Measurements from ENCODE around the gene XXYLT1.

XXYLT1 gene

GRCh38 chr3:195057716-195058115 is 213.2 kb downstream of the XXYLT1 start:
- TF ChIP-seq RARB (CRISPR knock-in tag; IDR thresholded peaks at IDR 0.05) = no peak
- TF ChIP-seq TSHZ2 (CRISPR knock-in tag; IDR thresholded peaks at IDR 0.05) = no peak
- no peak for TF ChIP-seq ZNF565 (CRISPR knock-in tag; conservative IDR thresholded peaks at IDR 0.05; ENCODE audit: low read depth)
- TF ChIP-seq ZNF8 (CRISPR knock-in tag; IDR thresholded peaks at IDR 0.05) = no peak
- no peak for TF ChIP-seq OSR1 (CRISPR knock-in tag; IDR thresholded peaks at IDR 0.05)
- no peak for TF ChIP-seq ZFP3 (CRISPR knock-in tag; IDR thresholded peaks at IDR 0.05)
- no peak for TF ChIP-seq SNAI2 (CRISPR knock-in tag; IDR thresholded peaks at IDR 0.05)
- TF ChIP-seq CSRNP3 (CRISPR knock-in tag; IDR thresholded peaks at IDR 0.05) = no peak
- no peak for TF ChIP-seq ISL1 (CRISPR knock-in tag; IDR thresholded peaks at IDR 0.05)
- TF ChIP-seq TOX (CRISPR knock-in tag; IDR thresholded peaks at IDR 0.05; ENCODE audit: borderline replicate concordance) = no peak
- no peak for TF ChIP-seq PPARA (CRISPR knock-in tag; IDR thresholded peaks at IDR 0.05; ENCODE audit: borderline replicate concordance)
- no peak for TF ChIP-seq ZFP30 (CRISPR knock-in tag; IDR thresholded peaks at IDR 0.05)
- no peak for ATAC-seq

- TF ChIP-seq CREB5 (CRISPR knock-in tag; IDR thresholded peaks at IDR 0.05; ENCODE audit: low read depth) = no peak
- TF ChIP-seq OSR1 (CRISPR knock-in tag; IDR thresholded peaks at IDR 0.05) = no peak
- TF ChIP-seq ISL1 (CRISPR knock-in tag; IDR thresholded peaks at IDR 0.05) = no peak
- no peak for TF ChIP-seq SNAI2 (CRISPR knock-in tag; IDR thresholded peaks at IDR 0.05)
- TF ChIP-seq PATZ1 (CRISPR knock-in tag; IDR thresholded peaks at IDR 0.05; ENCODE audit: borderline replicate concordance) = no peak
- TF ChIP-seq ESRRG (CRISPR knock-in tag; IDR thresholded peaks at IDR 0.05) = no peak
- TF ChIP-seq ZNF8 (CRISPR knock-in tag; IDR thresholded peaks at IDR 0.05) = no peak
- no peak for TF ChIP-seq GLIS3 (CRISPR knock-in tag; IDR thresholded peaks at IDR 0.05)
- no peak for TF ChIP-seq POU6F1 (CRISPR knock-in tag; IDR thresholded peaks at IDR 0.05; ENCODE audit: borderline replicate concordance, low read depth)
- TF ChIP-seq BACH2 (CRISPR knock-in tag; IDR thresholded peaks at IDR 0.05; ENCODE audit: borderline replicate concordance) = no peak
- no peak for TF ChIP-seq TSHZ2 (CRISPR knock-in tag; IDR thresholded peaks at IDR 0.05)
- TF ChIP-seq CSDC2 (CRISPR knock-in tag; IDR thresholded peaks at IDR 0.05) = no peak
- TF ChIP-seq ARNTL (CRISPR knock-in tag; IDR thresholded peaks at IDR 0.05; ENCODE audit: borderline replicate concordance, low read depth) = no peak
- TF ChIP-seq ZC3H10 (CRISPR knock-in tag; IDR thresholded peaks at IDR 0.05) = no peak
- TF ChIP-seq TOX (CRISPR knock-in tag; IDR thresholded peaks at IDR 0.05; ENCODE audit: borderline replicate concordance) = no peak
- TF ChIP-seq ZNF70 (CRISPR knock-in tag; IDR thresholded peaks at IDR 0.05) = no peak
- ATAC-seq = no peak
Measured at GRCh38 chr3:195056506-195056905, 214.5 kb downstream of the XXYLT1 start.
